Chondrocyte (in vitro differentiated cells): ENCODE data around the gene IMMP2L. TPM values are rescaled to one million over a fixed set of nuclear protein-coding genes. Genes with fewer than 3 reads are reported as not detected.
"Not testable (repeated sequence)": the region's sequence is repeated elsewhere in the genome, so short reads cannot be mapped to it uniquely, and the experiment has no call there.

ENCODE experiments used
- DNase-seq: peaks from one replicate; pipeline ENCODE4 v3.0.0; 2021; ENCODE audit warnings: mixed read lengths, low spot score
- H3K27ac Mint-ChIP-seq: one replicate; pipeline ENCODE4 v1.8.0; 2021; ENCODE audit warnings: mild to moderate bottlenecking, moderate library complexity, mixed read lengths; ENCODE audit not compliant: unreplicated experiment
- H3K27me3 Mint-ChIP-seq: 2 replicates; pipeline ENCODE4 v1.8.0; 2021; ENCODE audit warnings: low read depth, mixed read lengths
- H3K36me3 Mint-ChIP-seq: 2 replicates; pipeline ENCODE4 v1.8.0; 2021; ENCODE audit warnings: low read depth, mixed read lengths
- H3K4me1 Mint-ChIP-seq: 2 replicates; pipeline ENCODE4 v1.8.0; 2021; ENCODE audit warnings: low read depth, mild to moderate bottlenecking, mixed read lengths
- H3K4me3 Mint-ChIP-seq: one replicate; pipeline ENCODE4 v1.8.0; 2021; ENCODE audit warnings: mild to moderate bottlenecking, moderate library complexity, mixed read lengths; ENCODE audit not compliant: unreplicated experiment
- H3K9me3 Mint-ChIP-seq: 2 replicates; pipeline ENCODE4 v1.8.0; 2021; ENCODE audit warnings: low read depth, mixed read lengths
- total RNA-seq: library from RNA; stranded (reverse); gene quantifications from 3 replicates; pipeline ENCODE4 v1.2.1, GENCODE V29; 2021
- TF ChIP-seq, protein P1 (sequence below): fragments of 200-600 bp; sonication (generic); IDR thresholded peaks from 2 replicates; pipeline ENCODE4 v1.5.0; 2021; ENCODE audit warnings: antibody characterized with exemption, mild to moderate bottlenecking, moderate library complexity

The IMMP2L gene
- total RNA-seq, 1 donor from 2014 or later = 6.1 TPM

- Mint-ChIP-seq H3K4me1 (peaks cover 27% of the 10 kb centered on the region), H3K27me3 (no peaks in the 10 kb centered on the region), H3K27ac (no peak overlapping the region), H3K9me3 (no peaks in the 10 kb centered on the region), H3K4me3 (no peak overlapping the region), H3K36me3 (no peaks in the 10 kb centered on the region)
- TF ChIP-seq, protein P1, sequence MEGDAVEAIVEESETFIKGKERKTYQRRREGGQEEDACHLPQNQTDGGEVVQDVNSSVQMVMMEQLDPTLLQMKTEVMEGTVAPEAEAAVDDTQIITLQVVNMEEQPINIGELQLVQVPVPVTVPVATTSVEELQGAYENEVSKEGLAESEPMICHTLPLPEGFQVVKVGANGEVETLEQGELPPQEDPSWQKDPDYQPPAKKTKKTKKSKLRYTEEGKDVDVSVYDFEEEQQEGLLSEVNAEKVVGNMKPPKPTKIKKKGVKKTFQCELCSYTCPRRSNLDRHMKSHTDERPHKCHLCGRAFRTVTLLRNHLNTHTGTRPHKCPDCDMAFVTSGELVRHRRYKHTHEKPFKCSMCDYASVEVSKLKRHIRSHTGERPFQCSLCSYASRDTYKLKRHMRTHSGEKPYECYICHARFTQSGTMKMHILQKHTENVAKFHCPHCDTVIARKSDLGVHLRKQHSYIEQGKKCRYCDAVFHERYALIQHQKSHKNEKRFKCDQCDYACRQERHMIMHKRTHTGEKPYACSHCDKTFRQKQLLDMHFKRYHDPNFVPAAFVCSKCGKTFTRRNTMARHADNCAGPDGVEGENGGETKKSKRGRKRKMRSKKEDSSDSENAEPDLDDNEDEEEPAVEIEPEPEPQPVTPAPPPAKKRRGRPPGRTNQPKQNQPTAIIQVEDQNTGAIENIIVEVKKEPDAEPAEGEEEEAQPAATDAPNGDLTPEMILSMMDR = no peak
- no peak for DNase-seq
Observed at GRCh38 chr7:111076205-111076604, 486.1 kb downstream of the IMMP2L start.

DNA sequence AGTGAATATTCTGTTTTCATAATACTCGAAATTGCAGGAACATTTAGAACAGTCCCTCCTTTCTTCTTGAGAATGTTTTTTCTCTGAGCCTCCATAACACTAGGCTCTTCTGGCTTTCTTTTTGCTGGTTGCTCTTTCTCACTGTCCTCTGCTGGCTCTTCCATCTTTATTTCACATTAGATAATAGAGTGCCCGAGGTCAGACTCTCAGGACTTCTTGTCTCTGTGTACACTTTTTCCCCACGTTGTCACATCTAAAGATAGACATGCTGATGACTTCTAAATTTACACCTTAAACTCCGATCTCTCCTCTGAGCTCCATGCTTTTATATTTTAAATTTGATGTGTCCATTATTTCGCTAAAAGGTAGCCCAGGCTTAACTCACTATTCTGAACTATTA is 486.8 kb downstream of the IMMP2L start:
- H3K36me3 Mint-ChIP-seq = no peaks in the 10 kb centered on the region
- H3K27me3 Mint-ChIP-seq = no peaks in the 10 kb centered on the region
- TF ChIP-seq, protein P1 = no peak
- H3K9me3 Mint-ChIP-seq = no peaks in the 10 kb centered on the region
- peaks cover 27% of the 10 kb centered on the region for H3K4me1 Mint-ChIP-seq
- DNase-seq = no peak
- no peak overlapping the region for H3K4me3 Mint-ChIP-seq
- H3K27ac Mint-ChIP-seq = no peak overlapping the region

- DNase-seq = no peak
- TF ChIP-seq, protein P1 = no peak
- Mint-ChIP-seq H3K27me3 (no peaks in the 10 kb centered on the region), H3K4me3 (no peak overlapping the region), H3K9me3 (no peaks in the 10 kb centered on the region), H3K4me1 (peaks cover 30% of the 10 kb centered on the region), H3K27ac (no peak overlapping the region), H3K36me3 (no peaks in the 10 kb centered on the region)
Observed at GRCh38 chr7:111074748-111075146, 487.5 kb downstream of the IMMP2L start.

DNA sequence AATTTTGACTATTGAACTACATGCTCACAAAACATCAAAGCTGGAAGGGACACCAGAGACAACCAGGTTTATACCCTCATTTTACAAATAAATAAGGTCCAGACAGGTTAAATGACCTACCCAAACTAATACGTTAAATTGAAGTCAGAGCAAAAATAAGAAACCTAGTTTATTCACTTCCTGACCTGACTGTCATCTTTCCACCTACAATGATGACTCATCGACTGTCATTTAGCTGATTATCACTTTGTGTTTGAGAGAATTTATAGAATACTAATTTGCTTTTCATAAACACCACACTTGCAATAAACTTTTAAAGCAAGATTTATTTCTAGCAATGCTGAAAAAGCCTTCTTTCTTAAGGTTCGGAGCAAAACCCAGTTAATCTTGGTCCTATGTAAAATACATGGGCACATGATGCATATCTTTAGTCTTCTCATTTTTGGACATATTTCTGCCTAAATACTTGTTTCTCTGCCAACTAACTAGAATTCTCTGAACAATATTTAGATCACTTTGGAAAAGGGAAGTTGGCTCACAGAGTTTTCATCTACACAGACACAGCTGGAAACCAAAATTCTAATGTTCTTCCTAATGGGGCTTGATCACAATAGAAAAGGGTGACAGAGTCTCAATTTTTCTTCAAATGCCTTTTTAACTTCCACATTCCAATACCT is 488.1 kb downstream of the IMMP2L start:
- Mint-ChIP-seq H3K4me1 (peaks cover 30% of the 10 kb centered on the region), H3K4me3 (no peak overlapping the region), H3K27me3 (no peaks in the 10 kb centered on the region), H3K36me3 (no peaks in the 10 kb centered on the region), H3K9me3 (no peaks in the 10 kb centered on the region), H3K27ac (no peak overlapping the region)
- DNase-seq = no peak
- TF ChIP-seq, protein P1 = no peak

DNA sequence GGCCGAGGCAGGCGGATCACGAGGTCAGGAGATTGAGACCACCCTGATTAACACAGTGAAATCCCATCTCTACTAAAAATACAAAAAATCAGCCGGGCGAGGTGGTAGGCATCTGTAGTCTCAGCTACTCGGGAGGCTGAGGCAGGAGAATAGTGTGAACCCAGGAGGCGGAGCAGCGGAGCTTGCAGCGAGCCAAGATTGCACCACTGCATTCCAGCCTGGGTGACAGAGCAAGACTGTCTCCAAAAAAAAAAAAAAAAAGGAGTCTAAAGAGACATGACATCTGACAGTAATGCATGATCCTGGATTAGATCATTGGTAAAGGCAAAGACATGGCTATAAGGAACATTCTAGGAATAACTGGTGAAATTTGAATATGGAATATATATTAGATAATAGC is 489.6 kb downstream of the IMMP2L start:
- H3K4me1 Mint-ChIP-seq = peaks cover 30% of the 10 kb centered on the region
- not testable (repeated sequence) for DNase-seq, H3K36me3 Mint-ChIP-seq, H3K27ac Mint-ChIP-seq, H3K9me3 Mint-ChIP-seq, H3K27me3 Mint-ChIP-seq, H3K4me3 Mint-ChIP-seq

DNA sequence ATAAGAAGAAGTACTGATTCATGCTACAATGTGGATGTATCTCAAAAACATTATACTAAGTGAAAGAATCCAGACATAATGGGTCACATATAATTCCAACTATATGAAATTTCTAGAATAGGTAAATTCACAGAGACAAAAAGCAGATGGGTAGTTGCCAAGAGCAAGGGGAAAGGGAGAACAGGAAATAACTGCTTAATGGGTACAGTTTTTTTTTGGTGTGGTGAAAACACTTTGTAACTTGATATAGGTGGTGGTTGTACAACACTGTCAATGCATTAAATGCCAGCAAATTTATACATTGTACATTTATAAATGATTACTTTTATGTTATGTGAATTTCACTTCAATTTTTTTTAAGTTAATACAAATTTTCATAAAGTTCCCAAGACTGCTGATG is 490.7 kb downstream of the IMMP2L start:
- no peaks in the 10 kb centered on the region for H3K9me3 Mint-ChIP-seq
- TF ChIP-seq, protein P1 = no peak
- DNase-seq = no peak

More for the DNA sequence above, 490.7 kb downstream of the IMMP2L start:
- no peak overlapping the region for H3K4me3 Mint-ChIP-seq
- no peak overlapping the region for H3K27ac Mint-ChIP-seq
- no peaks in the 10 kb centered on the region for H3K27me3 Mint-ChIP-seq
- peaks cover 30% of the 10 kb centered on the region for H3K4me1 Mint-ChIP-seq
- no peaks in the 10 kb centered on the region for H3K36me3 Mint-ChIP-seq
